NCI-H2107 treated with DMSO at 0.1 percent for 48 hours (cell line): Measurements from ENCODE around the gene CBLIF.
"Not testable (repeated sequence)": the region's sequence is repeated elsewhere in the genome, so short reads cannot be mapped to it uniquely, and the experiment has no call there.

Experiments used
- DNase-seq: peaks from one replicate; lab custom pipeline; 2025; ENCODE audit not compliant: unreplicated experiment; lab: John Stamatoyannopoulos, UW

Gene CBLIF

DNA sequence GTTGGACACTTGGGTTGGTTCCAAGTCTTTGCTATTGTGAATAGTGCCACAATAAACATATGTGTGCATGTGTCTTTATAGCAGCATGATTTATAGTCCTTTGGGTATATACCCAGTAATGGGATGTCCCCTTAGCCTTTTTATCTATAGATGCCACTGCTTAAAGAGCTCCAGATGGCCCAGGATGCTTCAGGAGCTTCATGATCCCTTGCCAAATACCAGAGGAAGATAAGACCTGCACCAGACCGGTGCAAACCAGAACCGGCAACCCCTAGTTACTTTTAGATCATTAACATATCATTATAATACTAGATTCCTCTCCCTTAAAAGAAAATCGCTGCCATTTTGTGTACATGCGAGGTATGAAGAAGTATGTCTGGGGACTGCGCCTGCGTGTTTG lies 3.1 kb upstream of the CBLIF start:
- DNase-seq = not testable (repeated sequence)

- DNase-seq = no peak
Observed at GRCh38 chr11:59847626-59848025, 2.3 kb upstream of the CBLIF start.

DNA sequence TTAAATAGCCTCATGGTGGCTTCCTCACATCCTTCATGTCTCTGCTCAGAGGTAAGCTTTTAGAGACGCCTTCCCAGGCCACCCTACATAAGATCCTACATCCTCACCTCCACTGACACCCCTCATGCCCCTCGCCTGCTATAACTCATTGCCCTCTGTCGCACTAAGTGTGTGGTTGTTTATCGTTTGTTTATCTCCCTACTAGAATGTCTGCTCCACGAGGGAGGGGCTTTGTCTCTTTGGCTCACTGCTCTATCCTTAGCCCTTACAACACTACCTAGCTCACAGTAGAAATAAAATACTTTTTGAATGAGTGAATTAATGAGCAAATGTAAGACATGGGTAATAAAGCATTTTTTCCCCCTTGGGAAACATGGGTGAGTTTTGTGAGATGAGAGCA lies 1.3 kb upstream of the CBLIF start:
- no peak for DNase-seq

DNA sequence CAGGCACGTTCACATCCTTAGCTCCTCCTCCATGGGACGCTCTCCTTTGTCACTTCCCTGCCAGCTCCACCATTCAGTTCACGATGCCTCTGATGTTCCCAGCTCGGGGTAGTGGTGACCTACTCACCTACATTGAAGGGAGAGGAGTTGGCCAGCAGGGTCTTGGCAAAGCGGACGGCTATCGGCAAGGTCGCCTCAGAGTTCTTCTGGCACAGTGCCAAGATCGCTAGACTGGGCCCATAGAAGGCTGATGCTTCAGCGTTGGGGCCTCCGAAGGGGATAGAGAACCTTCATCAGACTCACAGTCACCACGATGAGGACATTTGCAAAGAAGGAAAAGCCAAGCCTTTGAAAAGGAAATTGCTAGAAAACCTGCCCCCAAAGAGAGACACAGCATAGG lies 3.0 kb downstream of the CBLIF start:
- DNase-seq = no peak

DNA sequence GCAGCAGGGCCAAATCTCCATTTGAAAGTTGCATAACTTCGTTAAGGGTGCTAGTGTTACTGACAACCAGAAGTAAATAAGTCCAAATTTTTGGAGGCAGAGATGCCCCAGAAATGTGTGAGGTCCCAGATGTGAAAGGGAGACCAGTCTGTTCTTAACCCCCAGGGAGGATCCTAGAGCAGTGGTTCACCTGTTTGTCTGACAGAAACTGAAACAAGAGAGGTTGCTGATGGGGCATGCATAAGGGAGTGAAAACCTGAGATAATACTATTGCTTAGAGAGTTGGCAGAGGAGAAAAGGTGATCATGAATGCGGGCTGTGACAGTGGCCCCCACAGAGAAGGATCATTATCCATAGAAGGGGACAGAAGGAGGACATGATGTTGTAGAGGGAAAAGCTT lies 3.8 kb downstream of the CBLIF start:
- no peak for DNase-seq

DNA sequence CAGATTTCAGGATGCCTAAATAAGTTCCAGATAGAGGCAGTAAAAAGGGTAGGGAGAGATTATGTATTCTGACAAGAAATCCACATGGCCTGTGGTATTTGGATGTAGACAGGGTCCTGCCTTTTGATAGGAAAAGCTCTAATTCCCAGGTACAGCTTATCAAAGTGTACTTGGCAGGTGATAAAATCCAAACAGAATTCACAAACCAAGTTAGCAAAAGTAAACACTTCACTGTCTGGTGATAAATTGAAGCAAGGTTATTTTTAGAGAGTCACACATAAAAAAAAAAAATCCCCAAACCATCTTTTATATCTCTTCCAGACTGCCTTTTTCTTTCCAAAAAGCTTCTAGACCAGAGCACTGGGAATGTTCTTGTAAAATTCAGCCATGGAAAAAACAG lies 5.7 kb downstream of the CBLIF start:
- no peak for DNase-seq

- DNase-seq = no peak
Observed at GRCh38 chr11:59833602-59834001, 11.7 kb downstream of the CBLIF start.

DNA sequence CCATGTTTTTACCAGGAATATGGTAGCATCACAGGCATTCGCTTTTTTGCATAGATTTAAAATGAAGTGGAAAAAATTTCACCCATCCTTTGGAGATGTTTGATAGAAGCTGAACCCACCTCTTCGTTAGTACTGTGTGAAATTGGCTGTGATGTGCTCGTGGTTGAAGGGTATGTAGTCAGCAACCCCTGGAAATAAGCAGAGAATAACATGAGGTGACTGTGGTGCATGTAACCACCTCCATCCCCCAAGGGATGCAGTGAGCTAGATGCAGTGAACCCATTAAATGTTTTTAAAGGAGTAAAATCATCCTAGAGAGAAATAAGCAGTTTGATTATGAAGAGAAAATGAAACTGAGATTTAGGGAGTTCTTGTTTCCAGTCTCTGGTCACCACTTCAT lies 15.9 kb downstream of the CBLIF start:
- no peak for DNase-seq

- DNase-seq = peak; percentile 29
Observed at GRCh38 chr11:59822989-59823566, 22.2 kb downstream of the CBLIF start.

DNA sequence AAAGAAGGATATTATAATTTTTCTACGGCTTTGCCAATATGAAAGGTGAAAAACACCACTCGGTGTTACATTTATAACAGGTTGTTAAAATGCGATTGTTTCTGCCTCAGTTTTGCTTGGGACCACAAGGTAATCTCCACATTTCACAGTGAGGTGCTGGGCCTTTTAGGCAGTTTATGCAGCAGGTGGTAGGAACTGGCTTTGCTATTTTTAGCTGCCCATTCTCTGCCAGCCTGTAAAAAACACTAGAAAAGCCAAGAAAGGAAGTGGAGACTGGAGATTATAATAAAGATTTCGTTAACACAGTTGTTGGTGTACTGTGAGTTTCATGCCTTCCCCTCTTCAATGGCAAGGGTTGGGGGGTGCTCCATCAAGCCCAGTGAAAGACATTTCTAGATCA lies 26.7 kb downstream of the CBLIF start:
- no peak for DNase-seq

DNA sequence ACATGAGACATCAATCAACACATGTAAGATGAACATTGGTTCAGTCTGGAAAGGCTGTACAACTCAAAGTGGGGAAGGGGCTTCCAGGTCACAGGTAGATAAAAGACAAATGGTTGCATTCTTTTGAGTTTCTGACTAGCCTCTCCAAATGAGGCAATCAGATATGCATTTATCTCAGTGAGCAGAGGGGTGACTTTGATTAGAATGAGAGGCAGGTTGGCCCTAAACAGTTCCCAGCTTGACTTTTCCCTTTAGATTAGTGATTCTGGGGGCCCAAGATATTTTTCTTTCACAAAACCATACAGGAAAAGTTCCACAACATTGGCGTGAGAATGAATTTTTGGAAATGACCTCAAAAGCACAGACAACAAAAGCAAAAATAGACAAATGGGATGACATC lies 28.9 kb downstream of the CBLIF start:
- DNase-seq = not testable (repeated sequence)

GRCh38 chr11:59815754-59816153 lies 29.5 kb downstream of the CBLIF start:
- no peak for DNase-seq

- no peak for DNase-seq
Observed at GRCh38 chr11:59814021-59814420, 31.3 kb downstream of the CBLIF start.

- DNase-seq = no peak
Observed at GRCh38 chr11:59813364-59813763, 31.9 kb downstream of the CBLIF start.

DNA sequence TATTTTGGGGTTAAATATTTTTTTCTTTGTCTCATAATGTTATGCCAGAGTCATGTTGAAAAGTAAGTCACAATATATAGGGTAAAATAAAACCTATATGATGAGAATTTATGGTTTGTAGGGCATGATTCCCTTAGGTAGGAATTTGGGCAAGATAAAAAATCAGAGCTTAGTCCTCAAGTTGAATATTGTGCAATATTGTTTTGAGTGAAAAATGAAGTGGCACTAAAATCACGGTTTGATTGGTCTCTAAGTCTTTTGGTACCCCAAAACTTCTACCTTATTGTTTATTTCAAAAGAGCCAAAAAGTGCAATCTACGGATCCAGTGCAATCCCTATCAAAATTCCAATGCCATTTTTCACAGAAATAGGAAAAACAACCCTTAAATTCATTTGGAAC lies 33.1 kb downstream of the CBLIF start:
- no peak for DNase-seq

- DNase-seq = no peak
Observed at GRCh38 chr11:59810911-59811259, 34.4 kb downstream of the CBLIF start.

- peak; percentile 72 for DNase-seq
Observed at GRCh38 chr11:59810189-59810910, 34.9 kb downstream of the CBLIF start, which contains the start of gene MRPL16. Gene MRPL16, minus strand, starts transcription at chr11:59810778. Its CDS starts 120 bp downstream, at chr11:59810658.

GRCh38 chr11:59807047-59807610 lies 38.2 kb downstream of the CBLIF start:
- DNase-seq = no peak

DNA sequence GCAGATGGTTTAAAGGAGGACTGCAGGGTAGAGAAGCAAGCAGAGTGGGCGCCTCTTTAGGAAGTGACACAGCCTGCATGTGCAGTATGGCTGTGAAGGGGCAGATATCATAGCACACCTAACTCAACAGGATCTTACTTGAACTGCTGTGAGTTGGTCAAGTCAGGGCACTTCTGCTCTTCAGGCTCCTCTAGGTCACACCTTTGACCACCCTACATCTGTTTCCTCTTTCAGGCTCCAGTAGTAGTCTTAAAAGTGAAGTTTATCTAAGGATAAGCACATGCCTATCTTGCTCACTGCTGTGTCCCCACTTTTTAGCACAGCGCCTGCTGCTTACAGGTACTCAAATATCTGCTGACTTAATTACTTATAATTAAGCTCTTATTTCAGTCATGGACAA lies 41.2 kb downstream of the CBLIF start:
- DNase-seq = no peak

GRCh38 chr11:59802639-59803176 lies 42.6 kb downstream of the CBLIF start:
- DNase-seq = peak; percentile 37

- no peak for DNase-seq
Observed at GRCh38 chr11:59801981-59802638, 43.2 kb downstream of the CBLIF start.

GRCh38 chr11:59801160-59801706 lies 44.1 kb downstream of the CBLIF start:
- no peak for DNase-seq
